Left lung (tissue), 10 donors: ENCODE data around the gene UHRF2. TPM values are rescaled to one million over a fixed set of nuclear protein-coding genes. Genes with fewer than 3 reads are reported as not detected.
"Not testable (repeated sequence)": the region's sequence is repeated elsewhere in the genome, so short reads cannot be mapped to it uniquely, and the experiment has no call there.

Experiments
- ATAC-seq: fragments of 200-7000 bp; cut with Tn5 transposase; one replicate; pipeline ENCODE4 v1.9.1; 2020; ENCODE audit warnings: moderate library complexity
- DNase-seq, 4 donors: peaks; one replicate each; pipeline ENCODE4 v3.0.0-alpha.2; 2013 to 2020
- H3K27ac ChIP-seq, 2 donors: fragments of 200-600 bp; sonication (generic) in 1 of 2; one replicate each; pipeline versions ENCODE4 v1.5.0 to v1.8.0; 2020 to 2021
- H3K27me3 ChIP-seq, 2 donors: fragments of 200-600 bp; sonication (generic) in 1 of 2; one replicate each; pipeline versions ENCODE4 v1.5.0 to v1.8.0; 2020 to 2021
- H3K36me3 ChIP-seq, 2 donors: fragments of 200-600 bp; sonication (generic) in 1 of 2; one replicate each; pipeline versions ENCODE4 v1.5.0 to v1.8.0; 2020 to 2021
- H3K4me1 ChIP-seq, 2 donors: fragments of 200-600 bp; one replicate each; pipeline ENCODE4 v1.8.0; 2021
- H3K4me3 ChIP-seq, 2 donors: fragments of 200-600 bp; sonication (generic) in 1 of 2; one replicate each; pipeline versions ENCODE4 v1.5.0 to v1.8.0; 2020 to 2021; ENCODE audit warnings: mild to moderate bottlenecking in 1 of 2
- H3K9me3 ChIP-seq, 2 donors: fragments of 200-600 bp; sonication (generic) in 1 of 2; one replicate each; pipeline versions ENCODE4 v1.5.0 to v1.8.0; 2020 to 2021
- intact Hi-C, 2 donors: fragments of 100-400 bp; cut with DNase I; formaldehyde crosslinking; loops; one replicate each; pipeline versions ENCODE4 v1.11.2 to v1.14.2; 2022
- polyA plus RNA-seq, 6 donors: library from polyadenylated mRNA; unstranded; fragments of 120-200 nt; gene quantifications; one replicate each; pipeline ENCODE4 v1.2.1, GENCODE V29; 2013; ENCODE audit not compliant: insufficient read length in 6 of 6
- total RNA-seq, 2 donors: library from RNA; stranded (reverse); fragmentation: NEBNext Ultra II Directional; extraction: Animal tissue kit (Norgen Biotek cat#: 25700); gene quantifications; one replicate each; pipeline ENCODE4 v1.2.1, GENCODE V29; 2021
- TF ChIP-seq, protein P1 (sequence below), 2 donors: fragments of 200-600 bp; sonication (generic) in 1 of 2; IDR thresholded peaks; one replicate each; pipeline versions ENCODE4 v1.5.0 to v1.8.0; 2021; ENCODE audit warnings: antibody characterized with exemption in 2 of 2
- donor health status: DM: no; HTN: yes; CAD: no.
- donor health status: DM: no; HTN: no; CAD: no.

The UHRF2 gene
- total and polyA plus RNA-seq, 8 donors = 32.7 to 86.9 (median 67.4) TPM

DNA sequence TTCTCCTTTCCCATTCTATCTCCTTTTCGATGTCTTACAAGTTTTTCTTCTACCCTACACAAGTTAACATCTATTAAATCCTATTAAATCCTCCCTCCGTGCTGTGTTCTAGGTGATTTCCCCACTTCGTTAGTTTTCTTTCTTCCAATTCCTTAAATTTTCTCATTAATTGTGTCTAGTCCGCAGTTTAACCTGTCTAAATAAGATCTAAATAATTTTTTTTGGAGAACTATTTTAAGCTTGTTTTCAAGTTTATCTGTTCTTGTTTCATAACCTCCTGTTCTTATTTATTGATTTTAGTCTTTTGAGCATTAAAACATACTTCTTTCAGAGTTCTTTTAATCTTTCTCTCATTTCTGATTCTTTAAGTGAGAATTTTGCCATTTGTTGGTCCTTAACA is 109.3 kb downstream of the UHRF2 start:
- TF ChIP-seq, protein P1, sequence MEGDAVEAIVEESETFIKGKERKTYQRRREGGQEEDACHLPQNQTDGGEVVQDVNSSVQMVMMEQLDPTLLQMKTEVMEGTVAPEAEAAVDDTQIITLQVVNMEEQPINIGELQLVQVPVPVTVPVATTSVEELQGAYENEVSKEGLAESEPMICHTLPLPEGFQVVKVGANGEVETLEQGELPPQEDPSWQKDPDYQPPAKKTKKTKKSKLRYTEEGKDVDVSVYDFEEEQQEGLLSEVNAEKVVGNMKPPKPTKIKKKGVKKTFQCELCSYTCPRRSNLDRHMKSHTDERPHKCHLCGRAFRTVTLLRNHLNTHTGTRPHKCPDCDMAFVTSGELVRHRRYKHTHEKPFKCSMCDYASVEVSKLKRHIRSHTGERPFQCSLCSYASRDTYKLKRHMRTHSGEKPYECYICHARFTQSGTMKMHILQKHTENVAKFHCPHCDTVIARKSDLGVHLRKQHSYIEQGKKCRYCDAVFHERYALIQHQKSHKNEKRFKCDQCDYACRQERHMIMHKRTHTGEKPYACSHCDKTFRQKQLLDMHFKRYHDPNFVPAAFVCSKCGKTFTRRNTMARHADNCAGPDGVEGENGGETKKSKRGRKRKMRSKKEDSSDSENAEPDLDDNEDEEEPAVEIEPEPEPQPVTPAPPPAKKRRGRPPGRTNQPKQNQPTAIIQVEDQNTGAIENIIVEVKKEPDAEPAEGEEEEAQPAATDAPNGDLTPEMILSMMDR (IDR thresholded peaks at IDR 0.05) = no peak
- H3K36me3 ChIP-seq = peaks cover 0 to 15% of the 10 kb centered on the region in 2 donors

GRCh38 chr9:6525326-6526045 is 112.5 kb downstream of the UHRF2 start:
- intact Hi-C loops = no loop called here
- H3K9me3 ChIP-seq = peaks cover 0 to 17% of the 10 kb centered on the region in 2 donors
- H3K4me1 ChIP-seq = no peaks in the 10 kb centered on the region
- no peaks in the 10 kb centered on the region for H3K27me3 ChIP-seq
- DNase-seq = no peak
- TF ChIP-seq, protein P1 (IDR thresholded peaks at IDR 0.05) = no peak
- H3K27ac ChIP-seq = no peak overlapping the region
- ATAC-seq = no peak
- peaks cover 0 to 10% of the 10 kb centered on the region in 2 donors for H3K36me3 ChIP-seq
- H3K4me3 ChIP-seq = no peak overlapping the region

More for the DNA sequence above, 109.3 kb downstream of the UHRF2 start:
- DNase-seq (no peak), ATAC-seq (no peak)
- H3K4me3 ChIP-seq = no peak overlapping the region
- no peaks in the 10 kb centered on the region for H3K27me3 ChIP-seq
- intact Hi-C loops = no loop called here
- peaks cover 0 to 17% of the 10 kb centered on the region in 2 donors for H3K9me3 ChIP-seq
- H3K27ac ChIP-seq = no peak overlapping the region
- H3K4me1 ChIP-seq = no peaks in the 10 kb centered on the region

- intact Hi-C loops = no loop called here
- Histone ChIP-seq H3K36me3 (no peaks in the 10 kb centered on the region), H3K4me3 (no peak overlapping the region), H3K4me1 (no peaks in the 10 kb centered on the region), H3K27me3 (no peaks in the 10 kb centered on the region), H3K27ac (no peak overlapping the region), H3K9me3 (no peaks in the 10 kb centered on the region)
- TF ChIP-seq, protein P1 (IDR thresholded peaks at IDR 0.05) = no peak
- DNase-seq (no peak), ATAC-seq (no peak)
These were observed 122.6 kb downstream of the UHRF2 start for GRCh38 chr9:6535594-6535993.

DNA sequence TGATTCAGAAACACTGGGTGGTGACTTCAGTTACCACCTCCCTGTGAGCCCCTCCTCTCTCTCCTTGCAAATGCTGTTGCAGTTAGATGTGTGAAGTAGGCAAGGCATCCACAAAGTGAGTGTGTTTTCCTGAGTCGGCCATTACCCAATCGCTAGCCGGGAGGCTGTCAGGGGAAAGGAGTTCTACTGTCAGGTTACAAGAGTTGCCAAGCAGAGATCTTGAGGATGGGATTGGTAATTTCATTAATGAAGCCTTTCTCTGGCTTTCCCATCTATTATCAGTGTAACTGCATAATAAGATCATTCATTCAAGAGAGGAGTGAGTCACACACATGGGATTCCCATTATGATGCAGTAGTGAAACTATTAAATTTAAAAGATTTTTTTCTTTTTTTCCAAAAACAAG is 125.7 kb downstream of the UHRF2 start:
- TF ChIP-seq, protein P1 (IDR thresholded peaks at IDR 0.05) = no peak
- H3K4me1 ChIP-seq = no peaks in the 10 kb centered on the region
- no peak overlapping the region for H3K27ac ChIP-seq
- no peak for DNase-seq
- intact Hi-C loops = no loop called here
- ATAC-seq = no peak
- H3K36me3 ChIP-seq = no peaks in the 10 kb centered on the region
- no peak overlapping the region for H3K4me3 ChIP-seq
- no peaks in the 10 kb centered on the region for H3K27me3 ChIP-seq
- no peaks in the 10 kb centered on the region for H3K9me3 ChIP-seq

DNA sequence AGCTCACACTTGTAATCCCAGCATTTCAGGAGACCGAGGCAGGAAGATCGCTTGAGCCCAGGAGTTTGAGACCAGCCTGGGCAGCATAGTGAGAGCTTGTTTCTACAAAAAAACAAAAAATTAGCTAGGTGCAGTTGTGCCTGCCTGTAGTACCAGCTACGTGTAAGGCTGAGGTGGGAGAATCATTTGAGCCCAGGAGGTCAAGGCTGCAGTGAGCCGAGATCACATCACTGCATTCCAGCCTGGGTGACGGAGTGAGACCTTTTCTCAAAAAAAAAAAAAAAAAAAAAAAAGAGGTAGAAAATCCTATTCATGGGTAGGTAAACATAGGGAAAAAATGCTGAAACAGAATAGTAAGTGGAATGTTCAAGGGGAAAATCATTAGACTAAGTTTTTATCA is 129.6 kb downstream of the UHRF2 start:
- H3K4me1 ChIP-seq, H3K27me3 ChIP-seq, intact Hi-C loops, H3K36me3 ChIP-seq, DNase-seq, H3K4me3 ChIP-seq, H3K27ac ChIP-seq, H3K9me3 ChIP-seq, ATAC-seq: not testable (repeated sequence)

DNA sequence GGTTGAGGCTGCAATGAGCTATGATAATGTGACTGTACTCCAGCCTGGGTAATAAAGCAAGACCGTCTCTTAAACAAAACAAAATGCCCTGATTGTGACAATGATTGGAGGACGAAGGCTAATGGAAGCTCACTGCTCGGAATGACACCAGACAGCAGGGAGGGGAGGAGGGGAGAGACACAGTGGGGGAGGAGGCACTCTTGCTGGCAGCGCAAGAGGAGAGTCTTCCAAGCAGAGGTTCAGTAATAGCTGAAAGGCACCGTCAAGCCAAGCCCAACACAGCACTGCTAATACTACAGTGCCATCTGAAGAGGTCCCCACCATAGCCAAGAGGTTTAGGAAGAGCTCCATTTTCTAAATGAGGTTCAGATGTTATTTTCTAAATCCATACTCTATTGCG is 130.2 kb downstream of the UHRF2 start:
- intact Hi-C loops = no loop called here
- no peak overlapping the region for H3K27ac ChIP-seq
- H3K9me3 ChIP-seq = no peaks in the 10 kb centered on the region
- ATAC-seq (no peak), DNase-seq (no peak)
- no peaks in the 10 kb centered on the region for H3K27me3 ChIP-seq
- H3K36me3 ChIP-seq = no peaks in the 10 kb centered on the region
- H3K4me3 ChIP-seq = no peak overlapping the region
- no peaks in the 10 kb centered on the region for H3K4me1 ChIP-seq
- TF ChIP-seq, protein P1 (IDR thresholded peaks at IDR 0.05) = no peak
